Dermis microvascular lymphatic vessel endothelial cell (primary cell): ENCODE data around the gene PLEKHG5. TPM values are rescaled to one million over a fixed set of nuclear protein-coding genes. Genes with fewer than 3 reads are reported as not detected.
"Not testable (repeated sequence)": the region's sequence is repeated elsewhere in the genome, so short reads cannot be mapped to it uniquely, and the experiment has no call there.

Experiments used
- DNase-seq, 2 donors: peaks; one replicate each; pipeline versions ENCODE4 v3.0.0 to v3.0.0-alpha.2; 2010; ENCODE audit warnings: low read depth in 2 of 2
- total RNA-seq: library from RNA; depleted of rRNA; stranded (reverse); fragments of >200 nt; gene quantifications from 2 replicates; pipeline ENCODE4 v1.2.1, GENCODE V29; 2014

PLEKHG5 gene
- total RNA-seq, 1 donor from 2014 or later: 21.2 TPM

DNA sequence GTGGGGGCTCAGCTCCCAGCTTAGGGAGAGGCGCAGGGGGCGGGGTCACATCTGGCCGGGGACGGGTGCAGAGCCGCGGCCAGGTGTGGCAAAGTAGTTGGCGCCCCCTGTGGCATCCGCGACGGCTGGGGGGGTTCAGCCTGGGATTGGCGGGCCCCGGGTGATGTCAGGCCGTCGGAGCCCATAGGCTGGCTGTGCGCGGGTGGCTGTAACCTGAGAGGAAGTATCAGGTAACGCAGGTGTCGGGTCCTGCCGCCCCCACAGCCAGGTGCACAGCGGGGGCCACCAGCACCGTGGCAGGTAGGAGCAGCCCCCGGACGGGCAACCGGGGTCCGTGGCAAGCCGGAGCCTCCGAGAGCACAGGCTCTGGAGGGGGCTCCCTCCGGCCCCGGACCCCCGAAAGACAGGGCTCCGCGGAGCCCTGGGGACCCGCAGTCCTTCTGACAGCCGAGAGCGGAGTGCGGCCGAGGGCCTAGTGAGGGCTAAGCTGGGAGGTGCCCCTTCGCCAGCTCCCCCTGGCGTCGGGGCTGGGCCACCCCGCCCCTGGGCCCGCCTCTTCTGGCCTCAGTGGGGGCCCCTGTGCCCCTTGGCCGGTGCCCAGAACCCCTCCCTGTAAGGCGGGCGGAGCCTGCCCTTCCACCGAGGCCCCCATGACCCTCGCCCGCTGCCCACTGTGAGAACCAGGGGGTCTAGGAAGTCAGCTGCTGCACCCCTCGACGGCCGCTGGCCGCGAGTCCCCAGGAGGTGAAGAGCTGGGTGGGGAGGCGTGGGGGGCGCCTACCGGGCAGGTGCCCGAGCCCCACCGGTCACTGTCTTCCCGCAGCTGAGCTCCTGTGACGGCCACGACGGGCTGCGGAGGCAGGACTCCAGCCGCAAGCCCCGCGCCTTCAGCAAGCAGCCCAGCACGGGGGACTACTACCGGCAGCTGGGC is 43.4 kb downstream of the PLEKHG5 start:
- no peak for DNase-seq

DNA sequence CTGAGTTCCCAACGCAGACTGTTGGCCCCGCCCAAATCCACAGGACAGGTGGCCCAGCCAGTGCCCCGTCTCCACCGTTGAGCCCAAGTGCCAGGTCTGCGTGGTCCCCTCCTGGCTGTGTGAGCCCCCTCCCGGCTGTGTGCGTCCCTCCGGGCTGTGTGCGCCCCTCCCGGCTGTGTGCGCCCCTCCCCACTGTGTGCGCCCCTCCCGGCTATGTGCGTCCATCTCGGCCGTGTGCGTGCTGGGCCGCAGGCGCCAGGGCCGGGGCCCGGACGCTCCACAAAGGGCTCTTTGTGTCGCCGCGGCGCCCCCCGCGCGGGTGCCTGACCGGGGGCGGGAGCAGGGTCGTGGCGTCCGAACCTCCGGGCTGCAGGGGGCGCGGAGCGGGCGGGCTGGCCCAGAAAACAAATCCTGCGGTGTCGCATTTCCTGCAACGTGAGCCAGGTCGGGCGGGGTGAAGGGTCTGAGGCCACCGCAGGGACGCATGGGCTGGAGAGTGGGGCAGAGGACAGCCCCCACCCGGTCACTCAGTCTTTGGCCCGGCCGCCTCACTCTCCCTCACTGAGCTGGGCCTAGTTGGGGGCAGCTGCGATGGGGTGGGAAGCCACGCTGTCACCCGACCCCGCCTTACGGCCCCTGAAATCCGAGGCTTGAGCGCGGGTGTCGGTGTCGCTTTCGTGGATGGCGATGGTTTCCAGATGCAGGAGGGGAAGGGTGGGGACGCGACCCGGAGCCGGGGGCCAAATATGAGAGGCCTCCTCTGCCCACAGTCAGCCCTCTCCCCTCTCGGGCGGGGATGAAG is 44.2 kb downstream of the PLEKHG5 start:
- DNase-seq: no peak

DNA sequence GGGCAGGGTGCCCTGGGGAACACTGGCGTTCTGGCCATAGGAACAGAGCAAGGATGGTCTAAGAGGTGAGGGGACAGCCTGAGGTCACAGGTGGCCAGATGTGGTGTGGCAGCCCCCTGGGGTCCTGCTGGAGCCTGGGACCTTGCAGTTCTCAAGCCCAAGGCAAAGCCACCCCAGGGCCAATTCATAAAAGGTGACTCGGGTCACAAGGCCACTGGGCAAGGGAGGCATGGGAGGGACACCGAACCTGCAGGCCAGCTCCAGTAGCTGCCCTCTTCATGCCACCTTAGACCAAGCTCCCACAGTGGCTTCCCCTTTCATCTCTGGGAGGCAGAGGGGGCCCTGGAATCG is 44.8 kb downstream of the PLEKHG5 start:
- no peak for DNase-seq

DNA sequence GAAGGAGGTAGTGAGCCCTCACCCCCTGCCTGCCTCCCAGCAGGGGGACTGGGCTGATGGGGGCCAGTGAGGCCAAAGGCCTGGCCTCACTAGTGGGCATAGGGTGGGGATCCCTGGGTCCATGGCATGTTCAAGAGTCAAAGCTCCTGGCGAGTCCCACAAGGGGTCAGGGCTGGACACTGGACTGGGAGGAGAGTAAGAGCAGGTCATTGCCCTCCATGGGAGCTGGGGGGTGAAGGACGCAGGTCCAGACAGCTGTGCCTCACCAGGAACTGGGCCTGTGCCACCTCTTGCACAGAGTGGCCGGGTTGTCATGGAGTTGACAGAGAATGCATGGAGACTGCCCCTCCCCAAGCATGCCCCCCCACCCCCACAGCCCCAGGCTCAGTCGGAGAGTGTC is 45.5 kb downstream of the PLEKHG5 start:
- DNase-seq: not testable (repeated sequence)

DNA sequence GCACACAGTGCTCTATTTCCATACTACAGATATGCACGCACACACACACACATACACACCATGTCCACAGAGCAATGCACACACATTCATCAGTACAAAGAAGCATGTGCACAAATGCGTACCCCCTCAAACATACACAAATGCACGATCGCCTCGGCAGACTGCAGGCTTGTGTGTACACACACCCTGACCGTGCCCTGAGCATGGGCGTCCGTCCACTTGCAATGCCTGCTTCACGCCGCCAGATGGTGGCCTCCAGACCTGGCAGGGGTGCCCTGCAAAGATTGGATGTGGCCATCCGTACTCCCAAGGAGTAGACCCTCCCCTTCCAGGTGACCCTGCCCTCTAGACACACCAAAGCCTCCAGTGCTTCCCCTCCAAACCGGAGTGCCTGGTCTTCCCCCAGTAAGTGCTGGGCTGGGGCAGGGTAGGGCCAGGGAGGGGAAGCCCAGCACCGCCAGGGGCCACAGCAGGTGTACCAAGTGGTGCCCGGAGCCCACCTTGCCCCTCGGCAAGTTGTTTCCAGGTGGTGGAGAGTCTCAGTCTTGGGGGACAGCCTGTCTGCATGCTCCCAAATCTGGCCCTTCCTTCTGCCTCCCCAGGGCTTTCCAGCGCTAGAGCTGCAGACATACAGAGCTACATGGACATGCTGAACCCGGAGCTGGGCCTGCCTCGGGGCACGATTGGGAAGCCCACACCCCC is 46.3 kb downstream of the PLEKHG5 start:
- DNase-seq: peak in 1 of 2 donors; percentile 50

DNA sequence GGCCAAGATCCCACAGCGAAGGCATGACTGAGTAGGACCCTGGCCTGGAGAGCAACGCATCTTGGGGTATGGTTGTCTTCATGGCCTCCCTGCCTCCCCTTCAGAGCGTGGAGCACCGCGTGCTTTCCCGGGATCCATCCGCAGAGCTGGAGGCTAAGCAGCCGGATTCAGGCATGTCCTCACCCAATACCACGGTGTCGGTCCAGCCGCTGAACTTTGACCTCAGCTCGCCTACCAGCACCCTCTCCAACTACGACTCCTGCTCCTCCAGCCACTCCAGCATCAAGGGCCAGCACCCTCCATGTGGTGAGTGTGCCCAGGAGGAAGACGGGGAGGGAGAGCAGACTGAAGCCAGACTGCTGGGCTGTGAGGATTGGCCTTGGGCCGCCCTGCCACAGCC is 47.1 kb downstream of the PLEKHG5 start:
- DNase-seq: no peak

DNA sequence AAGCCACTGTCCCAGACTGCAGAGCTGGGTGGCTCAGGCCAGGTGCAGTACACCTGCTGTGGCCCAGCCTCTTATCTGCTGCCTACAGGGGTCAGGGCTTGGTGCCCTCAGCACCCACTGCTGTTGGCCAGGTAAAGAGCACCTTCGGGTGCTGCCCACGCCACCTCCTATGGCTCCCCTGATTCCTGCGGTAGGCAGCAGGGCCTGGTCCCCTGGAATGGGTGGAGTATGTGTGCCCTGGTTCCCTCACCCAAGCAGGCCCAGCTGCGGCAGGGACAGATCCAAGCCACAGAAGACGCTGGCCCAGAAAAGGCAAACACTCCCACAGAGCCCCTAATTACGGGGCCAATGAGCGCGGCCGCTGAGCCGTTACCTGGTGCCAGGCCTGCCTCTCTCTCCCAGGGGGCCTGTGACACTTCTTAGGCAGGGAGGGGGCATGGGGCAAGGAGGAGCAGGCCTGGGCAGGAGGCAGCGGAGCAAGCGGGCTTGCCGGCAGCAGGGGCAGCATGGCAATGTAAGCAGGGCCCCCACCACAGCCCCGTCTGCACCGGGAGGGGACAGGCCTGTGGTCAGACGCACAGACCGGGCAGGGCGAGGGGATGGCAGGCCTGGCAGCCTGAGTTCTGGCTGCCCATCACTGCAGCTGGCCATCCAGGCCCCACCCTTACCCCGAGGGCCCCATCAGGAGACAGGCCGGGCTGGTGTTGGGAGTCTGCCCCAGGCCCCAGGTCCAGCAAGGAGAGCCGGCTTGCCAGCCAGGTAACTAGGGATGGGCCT is 47.9 kb downstream of the PLEKHG5 start:
- DNase-seq: no peak

DNA sequence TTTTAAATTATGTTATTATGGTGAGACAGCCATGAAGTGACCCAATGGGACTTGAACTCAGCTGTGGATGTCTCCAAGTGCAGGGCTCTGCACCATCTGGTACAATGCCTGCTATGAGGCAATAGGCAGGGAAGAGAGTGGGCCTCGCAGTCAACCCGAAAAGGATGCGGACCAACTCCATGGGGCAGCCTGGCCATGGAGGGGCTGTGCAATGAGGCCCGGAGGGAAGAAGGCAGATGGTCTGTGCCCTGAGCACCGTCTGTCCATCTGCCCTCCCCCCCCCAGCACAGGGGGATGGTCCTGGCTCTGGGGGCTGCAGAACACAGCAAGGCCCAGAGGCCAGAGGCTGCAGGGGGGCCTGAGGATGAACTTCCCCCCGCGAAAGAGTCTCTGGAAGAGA is 49.9 kb downstream of the PLEKHG5 start:
- no peak for DNase-seq

DNA sequence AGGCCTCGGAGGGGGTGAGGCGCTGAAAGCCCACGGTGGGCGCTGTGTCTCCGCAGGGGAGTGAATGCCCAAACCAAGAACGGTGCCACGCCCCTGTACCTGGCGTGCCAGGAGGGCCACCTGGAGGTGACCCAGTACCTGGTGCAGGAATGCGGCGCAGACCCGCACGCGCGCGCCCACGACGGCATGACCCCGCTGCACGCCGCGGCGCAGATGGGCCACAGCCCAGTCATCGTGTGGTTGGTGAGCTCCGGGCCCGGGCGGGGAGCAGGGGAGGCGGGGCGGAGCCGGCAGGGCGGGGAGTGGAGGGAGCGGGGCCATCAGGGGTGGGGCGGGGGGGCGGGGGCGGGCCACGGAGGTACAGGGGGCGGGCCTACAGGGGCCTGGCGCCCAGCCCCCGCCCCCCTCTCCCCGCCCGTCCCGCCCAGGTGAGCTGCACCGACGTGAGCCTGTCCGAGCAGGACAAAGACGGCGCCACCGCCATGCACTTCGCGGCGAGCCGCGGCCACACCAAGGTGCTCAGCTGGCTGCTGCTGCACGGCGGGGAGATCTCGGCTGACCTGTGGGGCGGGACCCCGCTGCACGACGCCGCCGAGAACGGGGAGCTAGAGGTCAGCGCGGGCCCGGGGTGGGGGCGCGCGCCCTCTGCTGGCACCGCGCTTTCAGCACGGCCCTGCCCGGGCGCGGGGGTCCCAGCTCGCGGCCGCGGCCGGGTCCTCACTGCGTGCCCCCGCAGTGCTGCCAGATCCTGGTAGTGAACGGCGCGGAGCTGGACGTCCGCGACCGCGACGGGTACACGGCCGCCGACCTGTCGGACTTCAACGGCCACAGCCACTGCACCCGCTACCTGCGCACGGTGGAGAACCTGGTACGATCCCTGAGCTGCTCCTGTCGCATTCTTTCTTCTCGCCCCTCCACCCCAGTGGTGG is 51.0 kb downstream of the PLEKHG5 start:
- peak in 1 of 2 donors; percentile 44 for DNase-seq

DNA sequence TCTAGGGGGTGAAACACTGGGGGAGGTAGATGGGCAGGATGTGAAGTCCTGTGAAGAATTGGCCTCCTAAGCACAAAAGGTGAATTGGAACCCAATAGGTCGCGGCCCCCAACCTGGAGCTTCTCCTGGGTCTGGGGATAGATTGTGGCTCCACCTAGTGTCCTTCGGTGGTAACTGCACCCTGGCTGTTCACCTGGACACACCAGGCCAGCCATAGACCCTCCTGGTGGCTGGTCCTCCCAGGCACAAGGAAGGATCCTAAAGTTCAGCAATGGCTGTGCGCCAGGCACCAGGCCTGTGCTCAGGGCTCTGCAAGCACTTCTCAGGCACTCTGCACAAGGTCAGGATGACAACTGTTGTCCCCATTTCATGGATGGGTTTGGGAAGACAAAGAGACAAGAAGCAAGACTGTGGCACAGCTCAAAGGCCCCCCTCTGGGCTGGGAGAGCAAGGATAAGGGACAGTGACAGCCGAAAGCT is 53.4 kb downstream of the PLEKHG5 start:
- peak; percentile 43 to 67 for DNase-seq

DNA sequence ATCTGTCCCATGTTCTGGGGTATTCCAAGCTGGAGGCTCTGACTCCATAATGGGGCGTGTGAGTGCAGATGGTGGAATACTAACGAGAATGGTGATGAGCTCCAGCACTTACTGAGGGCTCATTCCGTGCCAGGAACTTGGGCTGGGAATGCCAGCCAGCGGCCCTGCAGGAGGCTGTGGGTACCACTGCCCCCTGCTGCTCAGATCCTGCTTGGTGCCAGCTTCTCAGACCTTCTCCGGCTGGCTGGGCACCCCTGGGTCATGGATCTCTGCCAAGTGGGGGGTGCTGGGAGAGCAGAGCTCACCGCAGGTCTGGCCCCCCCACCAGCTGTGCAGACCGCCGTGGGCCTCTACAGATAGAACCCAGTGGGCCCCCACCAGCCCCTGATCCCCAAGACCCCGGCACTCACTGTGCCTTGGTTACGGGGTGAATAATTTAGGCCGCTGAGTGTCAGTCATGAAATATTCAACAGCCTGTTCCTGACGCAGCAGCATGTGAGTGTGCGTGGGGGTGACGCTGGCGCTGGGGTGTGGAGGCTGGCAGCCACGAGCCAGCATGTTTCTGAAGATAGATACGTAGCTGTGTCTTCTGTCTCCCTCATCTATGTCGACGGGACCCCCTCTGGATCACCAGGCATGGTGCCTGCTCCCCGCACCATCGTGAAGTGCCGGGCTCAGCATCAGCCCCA is 54.3 kb downstream of the PLEKHG5 start:
- not testable (repeated sequence) for DNase-seq

DNA sequence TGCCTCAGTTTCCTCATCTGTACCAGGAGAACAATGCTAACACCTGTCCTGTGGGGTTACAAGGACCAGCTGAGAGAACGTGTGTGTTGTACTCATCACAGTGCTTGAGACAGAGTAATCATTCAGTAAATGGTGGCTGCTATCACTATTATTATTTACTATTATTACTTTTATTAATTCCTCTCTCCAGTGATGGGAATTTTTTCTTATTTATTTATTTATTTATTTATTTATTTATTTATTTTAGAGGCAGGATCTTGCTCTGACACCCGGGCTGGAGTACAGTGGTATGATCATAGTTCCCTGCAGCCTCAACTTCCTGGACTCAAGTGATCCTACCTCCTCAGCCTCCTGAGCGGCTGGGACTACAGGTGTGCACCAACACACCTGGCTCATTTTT is 55.2 kb downstream of the PLEKHG5 start:
- DNase-seq: not testable (repeated sequence)

DNA sequence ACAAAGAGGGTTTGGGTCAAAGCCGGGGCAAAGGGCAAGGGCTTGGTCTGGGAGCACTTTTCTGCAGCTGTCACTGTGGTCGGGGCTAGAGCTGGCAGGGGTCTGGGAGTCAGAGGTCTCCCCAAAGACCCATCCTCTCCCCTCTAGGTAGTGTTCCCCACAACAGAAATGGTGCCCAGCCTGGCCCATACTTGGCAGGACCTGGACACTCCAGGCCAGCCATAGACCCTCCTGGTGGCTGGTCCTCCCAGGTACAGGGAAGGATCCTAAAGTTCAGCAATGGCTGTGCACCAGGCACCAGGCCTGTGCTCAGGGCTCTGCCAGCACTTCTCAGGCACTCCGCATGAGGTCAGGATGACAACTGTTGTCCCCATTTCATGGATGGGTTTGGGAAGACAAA is 55.9 kb downstream of the PLEKHG5 start:
- no peak for DNase-seq

DNA sequence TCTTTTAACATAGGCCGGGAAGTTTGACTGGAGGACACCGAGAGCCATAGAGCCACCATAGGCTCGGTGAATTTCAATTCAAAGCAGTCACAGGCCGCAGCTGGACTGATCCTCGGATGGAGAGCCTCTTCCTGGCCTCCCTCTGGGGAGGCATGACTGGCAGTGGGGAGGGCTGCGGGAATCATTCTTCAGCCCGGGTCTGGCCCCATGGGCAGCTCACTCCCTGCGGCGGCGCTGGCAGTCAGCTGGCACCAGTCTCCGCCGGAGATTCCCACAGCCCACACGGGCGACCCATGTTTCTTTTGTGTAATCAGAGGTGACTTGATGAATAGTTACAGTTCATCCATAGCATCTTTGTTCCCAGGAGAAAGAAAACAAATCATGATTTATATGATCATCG is 56.3 kb downstream of the PLEKHG5 start:
- no peak for DNase-seq

DNA sequence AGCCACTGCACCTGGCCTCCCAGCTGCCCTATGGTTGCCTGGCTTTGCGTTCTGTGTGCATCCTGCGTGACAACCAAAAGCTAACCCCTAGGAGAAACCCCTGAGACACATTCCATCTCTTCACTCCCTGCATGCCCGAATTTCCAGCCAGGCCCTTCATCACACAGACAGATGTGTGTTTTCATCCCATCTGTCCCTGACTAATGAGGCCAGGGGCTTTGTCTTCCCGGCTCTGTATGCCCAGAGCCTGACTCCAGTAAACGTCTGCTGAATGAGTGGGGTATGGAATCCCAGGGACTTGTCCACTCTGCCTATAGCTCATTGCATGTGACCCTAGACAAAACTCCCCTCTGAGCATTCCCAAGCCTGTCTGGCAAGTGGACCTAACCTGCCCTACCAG is 57.3 kb downstream of the PLEKHG5 start:
- no peak for DNase-seq

DNA sequence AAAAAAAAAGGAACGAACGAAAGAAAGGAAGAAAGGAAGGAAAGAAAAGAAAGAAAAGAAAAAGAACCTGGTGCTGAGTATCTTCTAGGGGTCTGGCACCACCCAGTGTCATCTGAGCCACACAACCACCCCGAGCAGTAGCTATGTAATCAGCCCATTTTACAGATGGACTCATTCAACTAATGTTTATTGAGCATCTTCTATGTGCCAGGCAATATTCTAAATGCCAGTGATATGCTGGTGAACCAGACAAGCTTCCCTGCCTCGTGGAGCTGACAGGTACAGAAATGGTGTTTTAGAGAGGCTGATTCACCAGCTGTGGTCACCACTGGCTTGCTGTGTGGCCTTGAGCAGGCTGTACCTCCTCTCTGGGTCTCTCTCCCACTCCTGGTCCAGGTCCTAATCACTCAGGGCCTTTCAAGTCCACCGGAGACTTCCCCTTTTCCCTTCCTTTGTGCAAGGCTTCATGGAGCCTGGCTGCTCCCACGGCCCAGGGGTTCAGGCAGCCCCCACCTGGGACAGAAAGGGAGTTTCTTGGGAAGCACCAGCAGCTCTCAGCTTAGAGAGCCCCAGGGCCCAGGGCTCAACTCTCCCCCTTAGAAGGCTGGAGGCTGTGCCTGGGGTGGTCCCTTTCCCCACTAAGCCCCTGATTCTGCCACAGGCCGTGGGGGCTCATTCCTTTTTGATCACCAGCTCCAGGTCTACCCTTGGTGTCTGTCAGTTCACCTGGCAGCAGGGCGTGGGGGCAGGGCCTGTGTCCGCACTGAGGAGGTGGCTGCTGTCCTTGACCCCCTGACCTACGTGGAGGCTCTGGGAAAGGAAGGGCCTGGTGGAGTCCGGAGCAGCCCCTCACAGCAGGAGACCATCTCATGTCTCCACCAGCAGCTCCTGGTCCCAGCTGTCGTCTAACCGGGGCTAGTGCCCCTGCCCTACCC is 59.6 kb downstream of the PLEKHG5 start:
- not testable (repeated sequence) for DNase-seq

DNA sequence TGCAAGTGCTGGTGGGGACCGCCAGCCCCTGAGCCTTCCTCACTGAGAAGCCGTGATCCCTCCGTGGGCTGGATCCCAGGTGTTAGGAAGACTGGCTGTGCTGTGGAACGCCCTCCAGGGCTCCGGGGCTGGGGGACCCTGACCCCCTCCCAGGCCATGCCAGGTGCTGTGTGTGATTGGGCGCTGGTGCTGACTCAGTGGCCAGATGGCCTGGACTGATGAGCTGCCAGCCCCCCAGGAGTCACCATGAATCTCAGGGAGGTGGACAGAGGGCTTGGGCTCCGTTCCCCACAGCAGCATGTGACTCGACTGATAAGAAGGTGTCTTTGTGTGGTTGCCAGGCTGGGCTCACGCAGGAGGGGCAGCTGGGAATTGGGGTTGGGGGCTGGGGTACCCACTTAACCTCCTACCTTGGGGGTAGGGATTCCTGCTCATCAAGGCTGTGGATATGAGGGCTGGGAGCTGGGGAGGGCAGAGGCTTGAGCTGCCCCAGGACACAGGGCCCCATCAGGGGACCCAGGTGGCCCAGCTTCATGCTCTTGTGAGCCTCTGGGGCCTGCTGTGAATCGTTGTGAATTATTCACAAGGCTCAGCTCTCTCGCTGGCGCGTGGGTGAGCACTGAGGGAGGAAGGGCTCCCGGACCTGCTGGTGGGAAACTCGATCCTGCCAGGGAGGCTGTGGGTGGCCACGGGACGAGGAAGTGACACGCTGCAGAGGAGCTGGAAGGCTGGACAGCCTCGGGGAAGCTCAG is 61.6 kb downstream of the PLEKHG5 start:
- DNase-seq: not testable (repeated sequence)
